ENCODE results near the gene RSAD1.

The RSAD1 gene

DNA sequence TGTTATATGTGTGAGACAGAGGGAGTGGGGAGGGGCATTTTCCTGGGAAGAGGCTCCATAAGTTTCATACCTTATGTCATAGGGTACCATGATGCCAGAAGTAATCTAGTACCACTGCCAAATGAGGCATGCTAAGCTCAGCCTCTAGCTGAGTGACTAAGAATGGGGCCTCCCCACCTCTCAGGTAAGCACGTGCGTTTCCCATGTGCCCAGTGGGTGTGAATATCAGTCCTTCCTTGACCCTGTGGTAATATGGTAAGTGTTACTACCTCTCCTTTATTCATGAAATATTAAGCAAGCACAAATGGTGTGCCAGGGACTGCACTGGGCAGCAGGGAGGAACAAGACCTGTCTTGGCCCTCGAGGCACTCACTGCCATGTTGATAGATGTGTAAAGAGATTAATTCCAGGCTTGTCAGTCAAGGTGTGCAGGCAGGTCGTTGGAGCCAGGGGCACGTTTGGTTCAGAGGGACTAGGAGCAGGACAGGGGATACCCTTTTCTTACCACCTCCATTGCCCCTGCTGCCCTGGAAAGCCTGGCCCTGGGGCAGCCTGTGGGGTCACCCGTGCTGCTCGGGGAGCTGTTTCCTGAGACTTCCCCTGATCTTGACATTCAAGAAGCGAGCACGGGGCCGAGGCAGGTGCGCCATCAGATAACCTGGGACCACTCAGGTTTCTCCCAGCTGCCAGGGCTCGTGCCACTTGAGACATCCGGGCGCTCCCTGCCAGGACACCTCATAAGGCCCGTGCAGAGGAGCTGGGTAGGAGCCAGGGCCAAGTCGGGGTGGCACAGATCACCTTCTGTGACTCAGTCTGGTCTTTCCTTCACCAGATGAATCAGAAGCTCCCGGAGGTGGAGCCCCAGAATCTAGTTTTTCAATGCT is 8.8 kb downstream of the RSAD1 start:
- DNase-seq (ENCODE audit: low spot score), result no peak

DNA sequence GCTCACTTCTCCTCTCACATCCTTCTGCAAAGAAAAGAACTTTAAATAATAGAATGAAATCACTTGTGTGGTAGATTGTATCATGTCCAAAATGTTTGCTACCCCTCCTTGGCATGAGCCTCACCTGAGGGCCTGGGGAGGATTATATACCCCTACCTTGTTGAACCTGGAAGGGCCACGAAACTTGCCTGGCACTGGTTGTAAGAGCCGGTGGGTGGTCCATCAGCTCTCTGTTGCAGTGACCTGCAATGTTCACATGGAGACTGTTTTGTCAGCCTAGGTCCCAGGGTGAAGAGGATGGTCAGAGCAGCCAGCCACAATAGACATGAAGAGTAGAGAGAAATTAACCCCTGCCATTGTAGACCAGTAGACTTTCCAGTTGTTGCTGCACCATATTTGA is 10.2 kb downstream of the RSAD1 start:
- DNase-seq (ENCODE audit: low spot score), result no peak
- TF ChIP-seq, protein P1, sequence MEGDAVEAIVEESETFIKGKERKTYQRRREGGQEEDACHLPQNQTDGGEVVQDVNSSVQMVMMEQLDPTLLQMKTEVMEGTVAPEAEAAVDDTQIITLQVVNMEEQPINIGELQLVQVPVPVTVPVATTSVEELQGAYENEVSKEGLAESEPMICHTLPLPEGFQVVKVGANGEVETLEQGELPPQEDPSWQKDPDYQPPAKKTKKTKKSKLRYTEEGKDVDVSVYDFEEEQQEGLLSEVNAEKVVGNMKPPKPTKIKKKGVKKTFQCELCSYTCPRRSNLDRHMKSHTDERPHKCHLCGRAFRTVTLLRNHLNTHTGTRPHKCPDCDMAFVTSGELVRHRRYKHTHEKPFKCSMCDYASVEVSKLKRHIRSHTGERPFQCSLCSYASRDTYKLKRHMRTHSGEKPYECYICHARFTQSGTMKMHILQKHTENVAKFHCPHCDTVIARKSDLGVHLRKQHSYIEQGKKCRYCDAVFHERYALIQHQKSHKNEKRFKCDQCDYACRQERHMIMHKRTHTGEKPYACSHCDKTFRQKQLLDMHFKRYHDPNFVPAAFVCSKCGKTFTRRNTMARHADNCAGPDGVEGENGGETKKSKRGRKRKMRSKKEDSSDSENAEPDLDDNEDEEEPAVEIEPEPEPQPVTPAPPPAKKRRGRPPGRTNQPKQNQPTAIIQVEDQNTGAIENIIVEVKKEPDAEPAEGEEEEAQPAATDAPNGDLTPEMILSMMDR (IDR thresholded peaks at IDR 0.05; ENCODE audit: extremely low read depth, missing control alignments), result no peak

More for the DNA sequence above, 8.8 kb downstream of the RSAD1 start:
- TF ChIP-seq, protein P1 (IDR thresholded peaks at IDR 0.05; ENCODE audit: extremely low read depth, missing control alignments), result no peak

DNA sequence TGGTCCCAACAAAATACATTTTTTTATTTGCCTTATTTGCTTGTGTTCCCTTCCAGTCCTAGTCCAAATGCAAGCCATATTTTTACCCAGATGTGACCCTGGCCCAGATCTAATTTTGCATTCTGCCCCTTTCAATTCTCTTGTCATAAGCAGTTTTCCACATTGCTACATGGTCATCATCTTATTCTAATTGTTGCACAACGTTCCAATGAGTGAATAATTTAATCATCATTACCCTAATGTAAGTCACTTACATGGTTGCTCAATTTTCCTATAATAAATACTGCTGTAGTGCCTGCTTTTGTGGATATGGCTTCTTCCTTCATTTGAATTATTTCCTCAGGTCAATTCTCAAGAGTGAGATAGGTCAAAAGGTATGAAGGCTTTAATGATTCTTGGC is 12.8 kb downstream of the RSAD1 start:
- DNase-seq (ENCODE audit: low spot score), result no peak

DNA sequence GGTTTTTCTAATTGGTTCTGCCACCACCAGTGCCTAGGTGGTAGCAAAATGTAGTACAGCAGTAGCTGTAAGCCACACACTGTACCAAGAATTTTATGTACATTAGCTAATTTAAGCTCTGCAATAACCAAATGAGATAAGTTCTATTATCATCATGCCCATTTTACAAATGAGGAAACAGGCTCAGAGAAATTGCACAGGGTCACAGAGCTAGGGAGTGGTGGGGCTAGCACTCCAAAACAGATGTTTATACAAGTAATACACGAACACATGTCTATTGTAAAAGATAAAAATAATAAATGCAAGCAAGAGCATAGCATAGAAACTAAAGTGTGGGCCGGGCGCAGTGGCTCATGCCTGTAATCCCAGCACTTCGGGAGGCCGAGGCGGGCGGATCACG is 13.6 kb downstream of the RSAD1 start:
- TF ChIP-seq, protein P1 (IDR thresholded peaks at IDR 0.05; ENCODE audit: extremely low read depth, missing control alignments), result no peak
- DNase-seq (ENCODE audit: low spot score), result no peak

More for the DNA sequence above, 12.8 kb downstream of the RSAD1 start:
- TF ChIP-seq, protein P1 (IDR thresholded peaks at IDR 0.05; ENCODE audit: extremely low read depth, missing control alignments), result no peak

DNA sequence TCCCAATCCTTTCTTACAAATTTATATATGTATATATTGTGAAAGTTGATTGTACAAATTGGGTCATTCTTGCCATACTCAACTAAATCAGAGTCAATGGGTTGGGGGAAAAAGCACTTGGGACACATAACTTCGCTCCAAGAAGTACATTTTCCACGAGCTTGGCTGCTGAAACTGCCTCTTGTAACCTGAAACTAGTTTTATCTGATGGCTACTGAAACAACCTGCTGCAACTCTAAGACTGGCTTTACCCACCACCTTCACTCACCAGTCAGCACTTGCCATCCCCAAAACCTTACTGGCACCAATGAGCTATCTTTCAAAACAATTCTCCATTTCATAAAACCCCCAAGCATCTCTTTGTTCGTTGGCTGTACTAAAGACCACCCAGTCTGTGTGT is 15.1 kb downstream of the RSAD1 start:
- no peak for DNase-seq (ENCODE audit: low spot score)
- TF ChIP-seq, protein P1 (IDR thresholded peaks at IDR 0.05; ENCODE audit: extremely low read depth, missing control alignments), result no peak

DNA sequence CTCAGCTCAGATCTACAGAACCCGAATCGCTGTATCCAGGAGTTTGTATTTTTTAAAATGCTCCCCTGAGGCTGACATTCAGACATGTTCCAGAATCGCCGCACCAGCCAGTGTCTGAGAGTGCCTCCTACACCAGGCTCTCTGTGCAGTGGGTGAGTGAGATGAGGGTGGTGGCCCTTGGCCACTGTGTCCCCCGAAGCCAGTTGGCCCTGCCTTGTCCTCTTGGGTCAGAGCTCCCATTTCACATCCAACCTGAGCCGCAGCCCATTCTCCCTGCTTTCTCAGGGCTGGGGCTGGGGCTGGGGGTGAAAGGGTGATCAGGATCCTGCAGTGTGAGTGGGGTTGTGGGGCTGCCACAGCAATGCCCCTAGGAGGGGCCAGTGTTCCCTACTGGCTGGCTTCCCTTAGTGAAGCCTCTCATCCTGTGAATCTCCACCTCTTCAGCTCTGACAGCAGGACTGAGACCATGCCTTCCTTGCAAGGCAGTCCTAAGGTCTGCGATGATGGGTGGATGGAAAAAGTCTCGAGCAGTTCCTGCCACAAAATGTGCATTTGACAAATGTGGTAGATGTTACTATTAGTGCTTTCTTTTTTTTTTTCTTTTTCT is 16.7 kb downstream of the RSAD1 start:
- TF ChIP-seq, protein P1 (IDR thresholded peaks at IDR 0.05; ENCODE audit: extremely low read depth, missing control alignments), result no peak
- DNase-seq (ENCODE audit: low spot score), result no peak

DNA sequence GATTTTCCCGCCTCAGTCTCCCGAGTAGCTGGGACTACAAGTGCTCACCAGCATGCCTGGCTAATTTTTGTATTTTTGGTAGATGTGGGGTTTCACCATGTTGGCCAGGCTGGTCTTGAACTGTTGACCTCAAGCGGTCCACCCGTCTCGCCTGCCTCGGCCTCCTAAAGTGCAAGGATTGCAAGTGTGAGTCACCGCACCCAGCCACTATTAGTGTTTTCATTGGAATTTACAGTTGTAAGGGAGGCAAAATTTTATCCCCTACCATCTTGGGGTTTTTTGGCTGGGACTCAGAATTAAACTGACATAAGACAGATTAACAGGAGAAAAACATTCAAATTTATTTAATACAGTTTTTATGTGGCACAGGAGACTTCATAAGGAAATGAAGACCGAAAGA is 17.3 kb downstream of the RSAD1 start:
- TF ChIP-seq, protein P1 (IDR thresholded peaks at IDR 0.05; ENCODE audit: extremely low read depth, missing control alignments), result no peak
- DNase-seq (ENCODE audit: low spot score), result no peak

Data from GM20000 (cell line).